H1 (cell line): Measurements from ENCODE around the gene SLC13A2. TPM values are rescaled to one million over a fixed set of nuclear protein-coding genes. Genes with fewer than 3 reads are reported as not detected.

ENCODE experiments used
- EZH2 ChIP-seq: fragments of 200-600 bp; sonication (generic); IDR thresholded peaks from 2 replicates; pipeline ENCODE4 v1.7.1; 2012; ENCODE audit warnings: low read depth, mild to moderate bottlenecking, moderate library complexity, low read length, inconsistent platforms; ENCODE audit not compliant: severe bottlenecking
- FOSL1 ChIP-seq: IDR thresholded peaks from 2 replicates; pipeline ENCODE4 v1.6.1; 2011; ENCODE audit warnings: mild to moderate bottlenecking, low read depth, low read length, moderate library complexity; ENCODE audit not compliant: insufficient read depth
- GTF2F1 ChIP-seq: IDR thresholded peaks from 2 replicates; pipeline ENCODE4 v1.6.1; 2012; ENCODE audit warnings: low read depth, low read length, improper control_type of control experiment, borderline replicate concordance
- HDAC2 ChIP-seq, 2 experiments: fragments of 300-600 bp in 1 of 2; sonication (generic) in 1 of 2; IDR thresholded peaks; 2 replicates each; pipeline ENCODE4 v1.6.1; 2011 to 2012; ENCODE audit warnings: low read depth in 2 of 2, low read length in 2 of 2, mild to moderate bottlenecking in 2 of 2, moderate library complexity in 2 of 2, borderline replicate concordance in 1 of 2, inconsistent platforms in 1 of 2
- KDM5A ChIP-seq: fragments of 200-600 bp; IDR thresholded peaks from 2 replicates; pipeline ENCODE4 v1.7.1; 2012; ENCODE audit warnings: mild to moderate bottlenecking, low read length, inconsistent platforms, mixed read lengths
- RFX5 ChIP-seq: IDR thresholded peaks from 2 replicates; pipeline ENCODE4 v1.6.1; 2011; ENCODE audit warnings: low read depth, low read length, improper control_type of control experiment, borderline replicate concordance
- TCF12 ChIP-seq: IDR thresholded peaks from 2 replicates; pipeline ENCODE4 v1.6.1; 2011; ENCODE audit warnings: low read depth, mild to moderate bottlenecking, low read length
- polyA plus RNA-seq, 7 experiments: library from polyadenylated mRNA; depleted of rRNA in 3 of 7; stranded (reverse) in 5 of 7; unstranded in 2 of 7; fragments of >200 nt in 5 of 7; fragments of 200-250 nt in 2 of 7; gene quantifications; 1 replicate in 5 of 7; 2 replicates in 1 of 7; 4 replicates in 1 of 7; pipeline versions ENCODE4 v1.2.1 to v1.2.3, GENCODE V29; 2011 to 2013; ENCODE audit warnings: missing spikeins in 2 of 7, mixed read lengths in 2 of 7
- total RNA-seq: library from RNA; stranded (reverse); fragmentation: NEBNext Ultra II Directional; extraction: Animal tissue kit (Norgen Biotek cat#: 25700); gene quantifications from 2 replicates; pipeline ENCODE4 v1.2.1, GENCODE V29; 2021

SLC13A2 gene
- total and polyA plus RNA-seq, 2 of the 8 experiments (the other 6 are each of a cell fraction or from before 2014, with no cell fraction given), result not detected

DNA sequence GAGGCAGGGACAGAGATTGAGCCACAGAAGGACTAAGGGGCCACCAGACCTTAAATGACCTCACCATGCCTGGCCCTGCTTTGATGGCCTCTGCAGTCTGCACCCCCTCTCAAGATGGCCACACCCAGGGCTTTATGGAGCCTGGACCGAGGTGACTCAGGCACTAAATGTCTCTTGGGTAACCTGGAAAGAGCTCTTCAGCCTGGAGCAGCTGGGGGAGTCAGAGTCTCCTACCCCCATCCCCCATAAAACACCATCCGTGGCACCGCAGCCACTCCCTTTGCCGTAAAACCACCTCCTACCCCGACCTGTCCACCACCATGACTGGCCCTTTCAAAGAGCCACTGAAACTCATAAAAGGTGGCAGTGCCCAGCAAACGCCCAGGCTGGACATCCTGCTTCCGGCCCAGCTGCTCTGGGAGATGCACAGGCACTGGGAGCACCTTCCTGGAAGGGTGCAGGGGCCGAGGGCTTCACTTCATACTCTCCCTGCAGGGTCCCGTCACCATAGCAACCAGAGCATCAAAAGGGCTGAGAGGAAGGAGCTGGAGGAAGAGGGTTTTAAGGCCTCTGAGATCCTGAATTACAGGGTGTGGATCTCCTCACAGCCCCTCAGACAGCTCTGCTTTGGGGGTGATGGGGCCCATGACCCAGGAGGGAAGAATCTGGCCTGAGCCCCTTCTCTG lies 55.0 kb downstream of the SLC13A2 start (continued):
- TF ChIP-seq HDAC2 (IDR thresholded peaks at IDR 0.05; ENCODE audit: borderline replicate concordance in 1 of 2, low read depth in 2 of 2, low read length in 2 of 2) (no peak), TCF12 (no peak), KDM5A (no peak), RFX5 (no peak), GTF2F1 (no peak), FOSL1 (no peak), EZH2 (no peak)
